Activated CD8-positive, alpha-beta memory T cell treated with anti-CD3 and anti-CD28 coated beads for 48 hours (primary cell): Measurements from ENCODE around the gene RECK.

Experiments used
- DNase-seq, 3 experiments: peaks; one replicate each; pipeline ENCODE4 v3.0.0-alpha.2; 2020; ENCODE audit warnings: low read depth in 2 of 3, low spot score in 2 of 3

The RECK gene

GRCh38 chr9:36138496-36138895, 101.8 kb downstream of the RECK start:
- no peak for DNase-seq

GRCh38 chr9:36138901-36139300, 102.2 kb downstream of the RECK start:
- DNase-seq = no peak

GRCh38 chr9:36140086-36141084, 103.7 kb downstream of the RECK start:
- no peak for DNase-seq

GRCh38 chr9:36141288-36141687, 104.6 kb downstream of the RECK start:
- no peak for DNase-seq

- DNase-seq = no peak
Measured at GRCh38 chr9:36141761-36142160, 105.0 kb downstream of the RECK start.

- no peak for DNase-seq
Measured at GRCh38 chr9:36142510-36143244, 106.0 kb downstream of the RECK start.

GRCh38 chr9:36143245-36143641, 106.5 kb downstream of the RECK start:
- no peak for DNase-seq

GRCh38 chr9:36144309-36145232, 107.9 kb downstream of the RECK start:
- DNase-seq = no peak

GRCh38 chr9:36145970-36146369, 109.3 kb downstream of the RECK start:
- no peak for DNase-seq

GRCh38 chr9:36146651-36147050, 109.9 kb downstream of the RECK start:
- DNase-seq = no peak

GRCh38 chr9:36147441-36148175, 110.9 kb downstream of the RECK start:
- DNase-seq = no peak

- DNase-seq = peak; percentile 60 to 73 (median 72)
Measured at GRCh38 chr9:36148311-36149051, 111.8 kb downstream of the RECK start.

- no peak for DNase-seq
Measured at GRCh38 chr9:36149197-36149596, 112.5 kb downstream of the RECK start.

- no peak for DNase-seq
Measured at GRCh38 chr9:36150574-36151315, 114.0 kb downstream of the RECK start.

- peak in 2 of 3 experiments; percentile 72 to 78 for DNase-seq
Measured at GRCh38 chr9:36151316-36152210, 114.8 kb downstream of the RECK start.

GRCh38 chr9:36152741-36153438, 116.2 kb downstream of the RECK start:
- no peak for DNase-seq

- no peak for DNase-seq
Measured at GRCh38 chr9:36153746-36154145, 117.0 kb downstream of the RECK start.
